K562 (cell line): Measurements from ENCODE around the gene ADPRHL1. TPM values are rescaled to one million over a fixed set of nuclear protein-coding genes. Genes with fewer than 3 reads are reported as not detected.
A peak's percentile ranks its signal among the peaks of the same experiment; 100 is the strongest.

Experiments used
- ATAC-seq: fragments of 200-7000 bp; cut with Tn5 transposase; 3 replicates; pipeline ENCODE4 v1.9.1; 2020; ENCODE audit warnings: moderate library complexity
- BruUV-seq: library from RNA; stranded (reverse); fragments of 400-500 nt; replicated peaks from 2 replicates; lab custom pipeline; 2021; lab: Mats Ljungman, UMichigan
- CTCF ChIA-PET: fragments of 300-600 bp; formaldehyde crosslinking; extraction: SDS; loops from one replicate; lab custom pipeline; 2021; ENCODE audit warnings: low intra/inter-chr PET ratio; lab: Yijun Ruan, JAX
- POLR2A ChIA-PET: fragments of 300-600, 350-650 bp; sonication (Branson Sonifier 250); formaldehyde crosslinking; extraction: SDS; loops from one replicate; lab custom pipeline; 2021; ENCODE audit warnings: antibody characterized with exemption, inconsistent platforms; lab: Yijun Ruan, JAX
- DNase-seq, 4 experiments: peaks; one replicate each; pipeline versions ENCODE4 v3.0.0 to v3.0.0-alpha.2; 2011 to 2018; ENCODE audit warnings: low spot score in 3 of 4, mixed read lengths in 3 of 4; ENCODE audit errors: extremely low read depth in 1 of 4
- FAIRE-seq: peaks from 2 replicates; lab custom pipeline; 2011; peaks lifted over from hg19 to GRCh38; lab: Jason Lieb, UNC
- H2AFZ ChIP-seq: 2 replicates; pipeline ENCODE4 v1.6.0; 2011; ENCODE audit warnings: low read depth, low read length, control low read depth, inconsistent platforms
- H3K27ac ChIP-seq: fragments of 200-600 bp; 3 replicates; pipeline ENCODE4 v1.8.0; 2011; ENCODE audit warnings: low read depth, mild to moderate bottlenecking, control low read depth, inconsistent platforms, low read length, moderate library complexity, mixed read lengths; ENCODE audit errors: extremely low read depth
- H3K27me3 ChIP-seq, 2 experiments: fragments of 300-600 bp in 1 of 2; 2 replicates in 1 of 2; 3 replicates in 1 of 2; pipeline versions ENCODE4 v1.6.0 to v1.8.0; 2011; ENCODE audit warnings: inconsistent platforms in 2 of 2, low read length in 2 of 2, mild to moderate bottlenecking in 1 of 2, mixed read lengths in 1 of 2, moderate library complexity in 1 of 2; ENCODE audit not compliant: control insufficient read depth in 2 of 2, insufficient read depth in 2 of 2
- H3K36me3 ChIP-seq: fragments of 300-600 bp; 3 replicates; pipeline ENCODE4 v1.8.0; 2011; ENCODE audit warnings: mild to moderate bottlenecking, low read length, inconsistent platforms; ENCODE audit not compliant: control insufficient read depth, insufficient read depth
- H3K4me1 ChIP-seq, 2 experiments: fragments of 200-600 bp in 1 of 2; replicated peaks in 1 of 2; 2 replicates in 1 of 2; 3 replicates in 1 of 2; pipeline versions ENCODE4 v1.5.1 to v1.8.0; 2011; ENCODE audit warnings: inconsistent platforms in 2 of 2, low read length in 2 of 2, mild to moderate bottlenecking in 1 of 2, mixed read lengths in 1 of 2, moderate library complexity in 1 of 2; ENCODE audit not compliant: control insufficient read depth in 2 of 2, insufficient read depth in 2 of 2
- H3K4me2 ChIP-seq: 2 replicates; pipeline ENCODE4 v1.6.1; 2011; ENCODE audit warnings: low read length, control low read depth, inconsistent platforms, mixed read lengths; ENCODE audit not compliant: insufficient read depth
- H3K4me3 ChIP-seq: fragments of 200-600 bp; sonication (generic), shearing (Covaris generic); 2 replicates; pipeline ENCODE4 v1.5.1; 2016; ENCODE audit warnings: control low read depth, inconsistent platforms
- H3K79me2 ChIP-seq: fragments of 200-600 bp; 3 replicates; pipeline ENCODE4 v1.8.0; 2011; ENCODE audit warnings: low read length, inconsistent platforms; ENCODE audit not compliant: control insufficient read depth, insufficient read depth
- H3K9ac ChIP-seq, 2 experiments: 2 replicates each; pipeline versions ENCODE4 v1.6.0 to v1.6.1; 2011; ENCODE audit warnings: low read depth in 2 of 2, low read length in 2 of 2, control low read depth in 1 of 2, inconsistent platforms in 1 of 2, mild to moderate bottlenecking in 1 of 2, mixed read lengths in 1 of 2; ENCODE audit not compliant: insufficient read depth in 1 of 2
- H3K9me1 ChIP-seq: one replicate; pipeline ENCODE4 v1.6.0; 2011; ENCODE audit warnings: inconsistent platforms, mild to moderate bottlenecking, low read length, moderate library complexity; ENCODE audit not compliant: control insufficient read depth, insufficient read depth
- H3K9me3 ChIP-seq: replicated peaks from 2 replicates; pipeline ENCODE4 v1.5.1; 2011; ENCODE audit warnings: low read depth, low read length, inconsistent platforms; ENCODE audit not compliant: control insufficient read depth, insufficient read depth
- H4K20me1 ChIP-seq: replicated peaks from 2 replicates; pipeline ENCODE4 v1.6.1; 2011; ENCODE audit warnings: low read length, inconsistent platforms, mixed read lengths; ENCODE audit not compliant: control insufficient read depth, insufficient read depth
- ATF6 ChIP-seq: sonication (generic); formaldehyde crosslinking; IDR thresholded peaks from 2 replicates; pipeline ENCODE4 v1.4.0; 2020; ENCODE audit warnings: mild to moderate bottlenecking, missing genetic modification reagents
- EP300 ChIP-seq: IDR thresholded peaks from 2 replicates; pipeline ENCODE4 v1.6.1; 2012; ENCODE audit warnings: low read length, improper control_type of control experiment
- GTF2A2 ChIP-seq: IDR thresholded peaks from 2 replicates; pipeline ENCODE4 v1.6.1; 2016; ENCODE audit warnings: mild to moderate bottlenecking, missing genetic modification characterization, missing compliant biosample characterization
- HNRNPK ChIP-seq: fragments of 200-400 bp; formaldehyde crosslinking; IDR thresholded peaks from one replicate; pipeline ENCODE4 v1.6.1; 2018; ENCODE audit warnings: mild to moderate bottlenecking, low read depth, low read length; ENCODE audit not compliant: poor library complexity, severe bottlenecking
- JUNB ChIP-seq: fragments of 450-650 bp; formaldehyde crosslinking; conservative IDR thresholded peaks from 2 replicates; pipeline ENCODE4 v1.4.0; 2020; ENCODE audit warnings: mild to moderate bottlenecking
- KLF1 ChIP-seq: fragments of 450-650 bp; IDR thresholded peaks from 2 replicates; pipeline ENCODE4 v1.6.1; 2016; ENCODE audit warnings: missing genetic modification characterization, missing compliant biosample characterization
- LCOR ChIP-seq: sonication (generic); formaldehyde crosslinking; IDR thresholded peaks from 2 replicates; pipeline ENCODE4 v1.8.0; 2022; ENCODE audit warnings: mild to moderate bottlenecking, missing genetic modification reagents
- MAX ChIP-seq: sonication (generic); formaldehyde crosslinking; IDR thresholded peaks from 2 replicates; pipeline ENCODE4 v1.9.0; 2022; ENCODE audit warnings: mild to moderate bottlenecking, missing genetic modification reagents
- MIER1 ChIP-seq: fragments of 450-650 bp; IDR thresholded peaks from 2 replicates; pipeline ENCODE4 v1.6.1; 2016; ENCODE audit warnings: antibody characterized with exemption, mild to moderate bottlenecking, low read depth
- NFIX ChIP-seq: fragments of 250-450 bp; sonication (Bioruptor Pico); IDR thresholded peaks from 2 replicates; pipeline ENCODE4 v1.4.0; 2020; ENCODE audit warnings: low read depth, mild to moderate bottlenecking, moderate library complexity
- POU5F1 ChIP-seq: fragments of 150-350 bp; IDR thresholded peaks from 2 replicates; pipeline ENCODE4 v1.6.1; 2014; ENCODE audit warnings: borderline replicate concordance, low read length, low read depth, mild to moderate bottlenecking; ENCODE audit not compliant: partially characterized antibody
- PPARD ChIP-seq: fragments of 250-450 bp; sonication (Bioruptor Pico); IDR thresholded peaks from 2 replicates; pipeline ENCODE4 v1.8.0; 2022; ENCODE audit warnings: inconsistent platforms, mild to moderate bottlenecking, moderate library complexity
- PTRF ChIP-seq: fragments of 450-650 bp; IDR thresholded peaks from 2 replicates; pipeline ENCODE4 v1.6.1; 2016; ENCODE audit warnings: mild to moderate bottlenecking, missing genetic modification characterization, missing compliant biosample characterization
- PURB ChIP-seq: sonication (generic); formaldehyde crosslinking; IDR thresholded peaks from 2 replicates; pipeline ENCODE4 v1.9.0; 2021; ENCODE audit warnings: low read depth, mild to moderate bottlenecking, missing genetic modification reagents
- SMAD3 ChIP-seq: fragments of 450-650 bp; formaldehyde crosslinking; conservative IDR thresholded peaks from 2 replicates; pipeline ENCODE4 v1.4.0; 2020; ENCODE audit warnings: mild to moderate bottlenecking
- TCF3 ChIP-seq: sonication (generic); formaldehyde crosslinking; IDR thresholded peaks from 2 replicates; pipeline ENCODE4 v1.4.0; 2020; ENCODE audit warnings: mild to moderate bottlenecking, missing genetic modification reagents
- ZBED1 ChIP-seq: IDR thresholded peaks from 2 replicates; pipeline ENCODE4 v1.6.1; 2014
- ZNF431 ChIP-seq: sonication (generic); formaldehyde crosslinking; IDR thresholded peaks from 2 replicates; pipeline ENCODE4 v1.8.0; 2022; ENCODE audit warnings: mild to moderate bottlenecking, missing genetic modification reagents
- ZNF766 ChIP-seq: fragments of 200-800 bp; sonication (Bioruptor generic); conservative IDR thresholded peaks from 2 replicates; pipeline ENCODE4 v1.6.1; 2016; ENCODE audit warnings: missing genetic modification characterization, missing compliant biosample characterization
- WGBS: fragments of 100-300 bp; shearing (Covaris generic); methylation state at CpG from one replicate; pipeline ENCODE4 v1.1.6; 2016; ENCODE audit warnings: low coverage, mixed read lengths; ENCODE audit not compliant: insufficient coverage; ENCODE audit errors: missing lambda C conversion rate; 5-methylcytosine and 5-hydroxymethylcytosine counted together
- in situ Hi-C: fragments of 300-500 bp; cut with MboI; formaldehyde crosslinking; loops from 4 replicates; pipeline ENCODE4 v1.15.0; 2018; ENCODE audit warnings: inconsistent platforms, mixed read lengths
- intact Hi-C: fragments of 100-400 bp; cut with micrococcal nuclease; formaldehyde crosslinking; loops from 2 replicates; pipeline ENCODE4 v1.14.2; 2022
- polyA plus RNA-seq, 8 experiments: library from polyadenylated mRNA; depleted of rRNA in 4 of 8; stranded (reverse) in 5 of 8; unstranded in 3 of 8; fragments of >200 nt; fragmentation: Nextera tagmentation in 2 of 8; fragmentation: Illumina TruSeq in 1 of 8; extraction: Ambion mirVana in 2 of 8; extraction: Trizol in 1 of 8; gene quantifications; 2 replicates each; pipeline versions ENCODE4 v1.2.1 to v1.2.3, GENCODE V29; 2011 to 2014; ENCODE audit warnings: inconsistent platforms in 1 of 8, missing spikeins in 1 of 8
- total RNA-seq, 7 experiments: library from RNA; depleted of rRNA in 6 of 7; stranded (reverse); fragments of >200 nt in 6 of 7; fragmentation: Illumina TruSeq in 2 of 7; extraction: Trizol in 2 of 7; gene quantifications; 2 replicates each; pipeline versions ENCODE4 v1.2.1 to v1.2.3, GENCODE V29; 2011 to 2021; ENCODE audit warnings: low replicate concordance in 1 of 7

The ADPRHL1 gene
- total and polyA plus RNA-seq, 9 of the 15 experiments (the other 6 are each of a cell fraction or from before 2014, with no cell fraction given) = 0.06 to 0.76 (median 0.37) TPM; not detected in 1

- Histone ChIP-seq H3K9me1 (no peaks in the 10 kb centered on the region), H3K4me2 (no peak overlapping the region), H3K9me3 (no peaks in the 10 kb centered on the region), H4K20me1 (no peaks in the 10 kb centered on the region), H2AFZ (no peak overlapping the region), H3K4me1 (peaks cover 7 to 29% of the 10 kb centered on the region in 2 experiments; a peak in 3 of 5 replicates), H3K36me3 (no peaks in the 10 kb centered on the region), H3K27ac (no peak overlapping the region), H3K9ac (peak overlapping the region in 1 of 2 experiments; percentile 35; a peak in 1 of 4 replicates), H3K79me2 (no peaks in the 10 kb centered on the region), H3K27me3 (peaks cover 3 to 43% of the 10 kb centered on the region in 2 experiments; a peak in 4 of 5 replicates), H3K4me3 (no peak overlapping the region)
- in situ Hi-C loops = no loop called here
- no TSS peak for BruUV-seq
- FAIRE-seq = no peak
- no peak for ATAC-seq
- 1% methylated on average over 11 of the region's 11 CpGs for WGBS
- DNase-seq = no peak
- POLR2A ChIA-PET = no interaction called here
- TF ChIP-seq KLF1 (tag) (no peak), ATF6 (CRISPR knock-in tag) (no peak), TCF3 (no peak), ZNF766 (CRISPR knock-in tag) (no peak), MAX (CRISPR knock-in tag) (no peak), HNRNPK (no peak), NFIX (CRISPR knock-in tag) (no peak), LCOR (CRISPR knock-in tag) (no peak), POU5F1 (no peak), PURB (CRISPR knock-in tag) (no peak), PPARD (CRISPR knock-in tag) (no peak), PTRF (no peak), MIER1 (no peak), ZBED1 (no peak), GTF2A2 (tag) (no peak), SMAD3 (no peak), JUNB (no peak), ZNF431 (no peak), EP300 (no peak)
- intact Hi-C loops = no loop called here
- CTCF ChIA-PET = no interaction called here
These were observed 29.6 kb downstream of the ADPRHL1 start for GRCh38 chr13:113423520-113424163.
